Measurements from ENCODE around the gene STPG3. TPM values are rescaled to one million over a fixed set of nuclear protein-coding genes. Genes with fewer than 3 reads are reported as not detected.

STPG3 gene
- total and polyA plus RNA-seq, 2 of the 13 experiments (the other 11 are each of a cell fraction or from before 2014, with no cell fraction given) = not detected

- TF ChIP-seq RNF219 (CRISPR knock-in tag; IDR thresholded peaks at IDR 0.05) (no peak), AKAP8 (CRISPR knock-in tag; IDR thresholded peaks at IDR 0.05) (no peak), JUN (CRISPR knock-in tag; IDR thresholded peaks at IDR 0.05) (no peak), ZNF740 (CRISPR knock-in tag; IDR thresholded peaks at IDR 0.05) (no peak), SP5 (CRISPR knock-in tag; IDR thresholded peaks at IDR 0.05; ENCODE audit: borderline replicate concordance, low read depth) (no peak), ZNF574 (CRISPR knock-in tag; IDR thresholded peaks at IDR 0.05) (no peak; the same call in 1 of the 2 replicates), ZNF556 (CRISPR knock-in tag; IDR thresholded peaks at IDR 0.05; ENCODE audit: borderline replicate concordance) (no peak), IKZF4 (CRISPR knock-in tag; IDR thresholded peaks at IDR 0.05; ENCODE audit: borderline replicate concordance, low read depth, not compliant biosample characterization) (no peak), USF2 (IDR thresholded peaks at IDR 0.05; ENCODE audit: low read depth, low read length) (no peak), USF2 (CRISPR knock-in tag; IDR thresholded peaks at IDR 0.05; ENCODE audit: borderline replicate concordance) (no peak), ZBTB43 (CRISPR knock-in tag; conservative IDR thresholded peaks at IDR 0.05) (no peak), ZNF572 (CRISPR knock-in tag; IDR thresholded peaks at IDR 0.05) (no peak), RBAK (CRISPR knock-in tag; IDR thresholded peaks at IDR 0.05) (no peak), ARID3A (IDR thresholded peaks at IDR 0.05; ENCODE audit: low read depth, low read length) (no peak)
Measured at GRCh38 chr9:137253717-137254623, 2.9 kb downstream of the STPG3 start (continued).

All from HepG2 (cell line).